HG02571 (cell line): ENCODE measurements around the gene MAP3K10.
"Not testable (repeated sequence)": the region's sequence is repeated elsewhere in the genome, so short reads cannot be mapped to it uniquely, and the experiment has no call there.

Source experiments
- ATAC-seq: cut with Tn5 transposase; IDR thresholded peaks from one replicate; pipeline ENCODE4 v1.9.1; 2021; ENCODE audit warnings: mild to moderate bottlenecking, moderate library complexity; ENCODE audit not compliant: unreplicated experiment

Gene MAP3K10

DNA sequence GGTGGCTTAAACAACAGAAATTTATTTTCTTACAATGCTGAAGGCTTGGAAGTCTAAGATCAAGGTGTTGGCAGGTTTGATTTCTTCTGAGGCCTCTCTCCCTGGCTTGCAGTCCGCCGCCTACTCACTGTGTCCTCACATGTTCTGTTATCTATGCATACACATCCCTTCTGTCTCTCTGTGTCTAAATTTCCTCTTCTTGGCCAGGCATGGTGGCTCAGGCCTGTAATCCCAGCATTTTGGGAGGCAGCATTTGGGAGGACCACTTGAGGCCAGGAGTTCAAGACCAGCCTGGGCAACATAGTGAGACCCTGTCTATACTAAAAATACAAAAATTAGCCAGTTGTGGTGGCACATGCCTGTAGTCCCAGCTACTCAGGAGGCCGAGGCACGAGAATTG lies 19.9 kb upstream of the MAP3K10 start:
- ATAC-seq, result not testable (repeated sequence)

DNA sequence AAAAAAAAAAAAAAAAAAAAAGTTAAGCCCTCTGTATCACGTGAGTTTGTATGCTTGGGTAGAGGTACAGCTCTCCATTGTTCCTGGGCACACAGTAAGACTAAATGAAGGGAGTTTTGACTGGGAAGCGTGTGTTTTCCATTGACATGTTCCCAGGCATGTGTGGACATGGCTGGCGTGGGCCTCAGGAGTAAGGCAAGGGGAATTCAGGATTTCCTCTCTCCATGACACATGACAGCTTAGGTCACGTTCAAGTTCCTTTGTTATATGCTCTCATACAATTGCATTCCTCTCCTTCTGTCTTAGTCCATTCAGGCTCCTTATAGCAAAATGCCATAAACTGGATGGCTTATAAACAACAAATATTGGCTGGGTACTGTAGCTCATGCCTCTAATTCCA lies 17.1 kb upstream of the MAP3K10 start:
- no peak for ATAC-seq

DNA sequence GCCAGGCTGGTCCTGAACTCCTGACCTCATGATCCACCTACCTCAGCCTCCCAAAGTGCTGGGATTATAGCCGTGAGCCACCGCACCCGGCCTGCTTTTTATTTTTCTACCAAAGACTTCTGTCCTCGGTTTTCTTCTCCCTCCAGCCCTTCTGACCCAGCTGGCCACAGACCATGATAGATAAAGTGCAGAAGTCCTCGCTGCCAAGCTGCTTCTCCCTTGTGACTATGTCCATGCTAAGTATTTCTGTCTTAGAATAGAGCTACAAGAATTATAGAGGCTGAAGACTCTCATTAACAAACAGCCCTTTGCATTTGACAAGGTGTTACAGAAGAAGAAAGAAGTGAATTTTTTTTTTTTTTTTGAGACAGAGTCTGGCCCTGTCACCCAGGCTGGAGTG lies 15.4 kb upstream of the MAP3K10 start:
- ATAC-seq, result no peak

DNA sequence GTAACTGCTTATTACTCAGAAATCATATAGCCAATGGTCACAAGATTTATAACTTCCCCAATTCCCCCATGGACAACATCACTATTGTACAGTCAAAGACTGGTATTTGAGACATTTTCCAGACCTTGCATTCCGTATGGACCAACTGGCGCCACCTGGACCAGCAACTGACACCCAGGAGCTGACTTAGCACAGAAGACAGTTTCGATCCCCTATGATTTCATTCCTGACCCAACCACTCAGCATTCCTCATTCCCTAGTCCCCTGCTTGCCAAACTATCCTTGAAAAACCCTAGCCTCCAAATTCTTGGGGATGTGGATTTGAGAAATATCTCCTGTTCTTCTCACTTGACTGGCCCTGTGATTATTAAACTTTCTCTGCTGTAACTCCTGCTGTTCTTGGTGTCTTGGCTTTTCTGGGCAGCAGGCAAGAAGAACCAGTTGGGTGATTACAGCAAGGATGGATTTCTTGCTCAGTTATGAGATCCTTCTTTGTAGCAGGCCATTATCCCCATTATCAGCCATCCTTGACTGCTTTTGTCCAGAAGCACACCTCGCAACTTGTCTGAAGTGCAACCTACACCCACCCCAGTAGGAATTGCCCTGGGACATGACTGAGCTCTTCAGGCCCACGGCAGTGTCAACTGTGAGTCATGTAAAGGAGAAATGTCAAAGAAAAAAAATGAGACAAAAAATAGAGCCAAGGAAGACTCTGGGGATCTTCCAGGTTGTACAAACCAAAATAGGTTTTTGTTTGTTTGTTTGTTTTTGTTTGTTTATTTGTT lies 13.7 kb upstream of the MAP3K10 start:
- no peak for ATAC-seq

DNA sequence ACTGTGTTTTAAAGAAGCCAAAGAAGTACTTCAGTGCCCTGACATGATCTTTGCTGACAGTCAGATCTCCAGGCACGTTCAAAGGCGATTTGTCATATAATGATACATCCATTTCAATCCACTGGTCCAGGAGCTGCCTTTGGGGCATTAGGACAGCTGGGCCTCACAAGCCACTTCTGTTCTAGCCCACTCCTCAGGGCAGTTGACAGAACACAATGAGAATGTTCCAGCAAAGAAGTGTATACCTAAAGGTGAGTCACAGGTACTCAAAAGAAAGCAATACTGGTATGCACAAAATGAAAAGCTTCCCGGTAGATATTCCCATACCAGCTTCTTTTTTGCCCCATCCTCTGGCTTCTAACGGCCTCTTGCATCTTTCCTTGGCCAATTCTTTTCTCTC lies 12.5 kb upstream of the MAP3K10 start:
- ATAC-seq, result no peak

DNA sequence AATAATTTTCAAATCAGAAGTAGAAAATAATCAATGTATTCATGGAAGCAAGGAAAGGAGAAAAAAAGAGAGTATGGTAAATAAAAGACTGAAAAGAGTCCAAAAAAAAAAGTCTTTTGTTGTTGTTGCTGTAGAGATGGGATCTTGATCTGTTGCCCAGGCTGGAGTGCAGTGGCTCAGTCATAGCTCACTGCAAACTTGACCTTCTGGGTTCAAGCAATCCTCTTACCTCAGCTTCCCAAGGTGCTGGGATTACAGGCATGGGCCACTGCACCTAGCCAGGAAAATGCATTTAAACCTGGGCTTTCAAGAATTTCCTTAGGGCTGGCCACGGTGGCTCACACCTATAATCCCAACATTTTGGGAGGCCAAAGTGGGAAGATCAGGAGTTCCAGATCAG lies 7.0 kb upstream of the MAP3K10 start:
- ATAC-seq, result no peak

DNA sequence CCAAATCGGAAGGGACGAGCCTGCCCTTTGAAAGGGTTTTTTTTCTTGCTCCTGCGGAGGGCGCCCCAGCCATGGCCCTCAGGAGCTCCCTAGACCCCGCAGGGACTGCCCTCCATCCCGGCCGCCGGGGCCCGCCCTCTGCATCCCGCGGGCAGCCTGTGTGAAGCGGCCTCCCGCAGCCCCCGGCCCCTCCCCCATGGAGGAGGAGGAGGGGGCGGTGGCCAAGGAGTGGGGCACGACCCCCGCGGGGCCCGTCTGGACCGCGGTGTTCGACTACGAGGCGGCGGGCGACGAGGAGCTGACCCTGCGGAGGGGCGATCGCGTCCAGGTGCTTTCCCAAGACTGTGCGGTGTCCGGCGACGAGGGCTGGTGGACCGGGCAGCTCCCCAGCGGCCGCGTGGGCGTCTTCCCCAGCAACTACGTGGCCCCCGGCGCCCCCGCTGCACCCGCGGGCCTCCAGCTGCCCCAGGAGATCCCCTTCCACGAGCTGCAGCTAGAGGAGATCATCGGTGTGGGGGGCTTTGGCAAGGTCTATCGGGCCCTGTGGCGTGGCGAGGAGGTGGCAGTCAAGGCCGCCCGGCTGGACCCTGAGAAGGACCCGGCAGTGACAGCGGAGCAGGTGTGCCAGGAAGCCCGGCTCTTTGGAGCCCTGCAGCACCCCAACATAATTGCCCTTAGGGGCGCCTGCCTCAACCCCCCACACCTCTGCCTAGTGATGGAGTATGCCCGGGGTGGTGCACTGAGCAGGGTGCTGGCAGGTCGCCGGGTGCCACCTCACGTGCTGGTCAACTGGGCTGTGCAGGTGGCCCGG lies 815 bp downstream of the MAP3K10 start:
- peak; percentile 9 for ATAC-seq

DNA sequence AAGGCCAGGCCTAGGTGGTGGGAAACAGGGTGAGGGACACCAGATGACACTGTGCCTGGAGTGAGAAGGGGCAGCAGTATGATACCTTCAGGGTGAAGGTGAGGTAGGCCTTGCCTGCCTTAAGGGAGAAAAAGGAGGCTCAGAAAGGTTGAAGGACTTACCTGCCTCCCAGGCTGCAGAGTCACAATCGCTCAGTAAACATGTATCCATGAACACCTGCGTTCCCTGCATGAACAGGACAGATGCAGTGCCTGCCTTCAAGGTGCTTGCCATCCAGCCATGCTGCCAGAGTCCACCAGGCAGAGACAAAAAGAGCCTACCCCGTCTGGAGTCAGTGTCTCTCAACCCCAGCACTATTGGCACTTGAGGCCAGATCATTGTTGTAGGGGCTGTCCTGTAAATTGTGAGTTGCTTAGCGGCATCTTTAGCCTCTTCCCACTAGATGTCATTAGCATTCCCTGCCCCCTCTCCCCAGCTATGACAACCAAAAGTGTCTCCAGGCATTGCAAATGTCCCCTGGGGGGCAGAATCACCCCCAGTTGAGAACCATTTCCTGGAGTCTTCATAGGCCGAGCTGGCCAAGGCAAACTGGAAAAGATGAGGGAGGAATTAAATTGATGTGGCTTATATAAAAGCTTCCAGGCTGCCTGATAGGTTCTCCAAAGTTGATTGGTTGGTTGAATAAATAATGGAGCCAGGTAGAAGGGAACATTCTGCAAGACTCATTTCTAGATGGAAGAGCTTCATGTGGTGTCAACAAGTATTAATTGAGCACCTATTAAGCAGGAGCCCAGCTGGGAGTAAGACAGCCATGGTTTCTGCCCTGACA lies 1.7 kb downstream of the MAP3K10 start:
- ATAC-seq, result no peak

DNA sequence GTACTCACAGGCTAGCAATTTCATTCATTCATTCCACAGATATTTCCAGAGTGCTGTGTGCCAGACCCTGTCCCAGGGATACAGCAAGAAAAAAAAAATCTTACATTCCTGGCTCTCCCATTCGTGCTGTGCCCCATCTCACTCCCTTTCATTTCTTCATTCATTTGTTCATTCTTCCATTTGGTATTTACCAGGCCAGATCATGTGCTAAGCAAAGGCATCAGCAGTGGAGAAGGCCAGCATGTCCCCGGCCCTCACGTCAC lies 2.3 kb downstream of the MAP3K10 start:
- no peak for ATAC-seq

DNA sequence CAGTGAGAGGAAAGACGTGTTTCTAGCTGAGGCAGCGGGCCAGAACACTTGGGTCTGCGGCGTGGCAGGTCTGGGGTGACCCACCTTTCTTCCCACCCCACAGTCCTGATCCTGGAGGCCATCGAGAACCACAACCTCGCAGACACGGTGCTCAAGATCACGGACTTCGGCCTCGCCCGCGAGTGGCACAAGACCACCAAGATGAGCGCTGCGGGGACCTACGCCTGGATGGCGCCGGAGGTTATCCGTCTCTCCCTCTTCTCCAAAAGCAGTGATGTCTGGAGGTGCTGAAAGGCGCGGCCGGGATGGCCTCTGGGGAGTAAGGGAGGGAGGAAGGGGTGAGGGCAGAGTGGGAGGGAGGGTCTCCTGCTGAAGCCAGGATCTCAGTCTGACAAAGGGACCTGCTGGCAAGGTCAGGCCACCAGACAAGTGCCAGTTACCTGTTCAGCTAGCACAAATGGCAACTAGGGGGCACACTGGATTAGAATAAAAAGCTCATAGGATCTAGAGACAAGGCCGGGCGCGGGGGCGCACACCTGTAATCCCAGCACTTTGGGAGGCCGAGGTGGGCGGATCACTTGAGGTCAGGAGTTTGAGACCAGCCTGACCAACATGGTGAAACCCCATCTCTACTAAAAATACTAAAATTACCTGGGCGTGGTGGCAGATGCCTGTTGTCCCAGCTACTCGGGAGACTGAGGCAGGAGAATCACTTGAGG lies 7.2 kb downstream of the MAP3K10 start:
- no peak for ATAC-seq

DNA sequence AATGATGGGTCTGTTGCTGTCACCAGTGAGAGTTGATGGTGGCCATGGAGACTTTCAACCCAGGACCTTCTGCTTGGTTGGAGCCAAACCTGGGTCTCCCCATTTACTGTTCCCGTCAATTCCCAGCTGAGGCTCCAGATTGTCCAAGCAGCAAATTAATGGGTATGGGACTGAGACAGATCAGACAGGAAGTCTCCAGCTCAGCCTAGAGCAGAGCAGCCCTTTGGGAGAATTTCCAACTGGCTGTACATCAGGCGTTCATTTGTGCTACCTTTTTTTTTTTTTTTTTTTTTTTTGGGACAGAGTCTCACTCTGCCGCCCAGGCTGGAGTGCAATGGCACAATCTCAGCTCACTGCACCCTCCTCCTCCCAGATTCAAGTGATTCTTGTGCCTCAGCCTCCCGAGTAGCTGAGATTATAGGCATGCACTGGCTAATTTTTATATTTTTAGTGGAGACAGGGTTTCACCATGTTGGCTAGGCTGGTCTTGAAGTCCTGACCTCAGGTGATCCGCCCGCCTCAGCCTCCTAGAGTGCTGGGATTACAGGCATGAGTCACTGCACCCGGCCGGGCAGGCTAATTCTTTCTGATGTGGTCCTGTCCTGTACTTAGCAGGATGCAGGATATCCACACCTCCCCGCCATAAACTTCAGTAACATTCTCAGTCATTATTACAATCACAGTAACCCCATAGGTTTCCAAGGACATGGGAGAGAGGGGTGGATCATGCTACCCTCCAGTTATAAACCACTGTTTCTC lies 9.3 kb downstream of the MAP3K10 start:
- ATAC-seq, result no peak

DNA sequence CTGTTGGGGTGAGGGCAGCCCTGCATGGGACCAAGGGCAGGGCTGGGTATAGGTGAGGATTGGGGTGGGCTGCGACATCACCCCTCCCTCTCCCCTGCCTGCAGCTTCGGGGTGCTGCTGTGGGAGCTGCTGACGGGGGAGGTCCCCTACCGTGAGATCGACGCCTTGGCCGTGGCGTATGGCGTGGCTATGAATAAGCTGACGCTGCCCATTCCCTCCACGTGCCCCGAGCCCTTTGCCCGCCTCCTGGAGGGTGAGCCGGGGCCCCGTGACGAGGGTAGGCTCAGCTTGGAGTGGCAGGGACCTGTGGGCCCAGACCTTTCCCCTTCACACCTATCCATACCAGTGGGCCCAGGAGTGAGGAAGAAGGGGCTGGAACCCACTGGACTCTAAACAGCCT lies 13.2 kb downstream of the MAP3K10 start:
- ATAC-seq, result no peak

DNA sequence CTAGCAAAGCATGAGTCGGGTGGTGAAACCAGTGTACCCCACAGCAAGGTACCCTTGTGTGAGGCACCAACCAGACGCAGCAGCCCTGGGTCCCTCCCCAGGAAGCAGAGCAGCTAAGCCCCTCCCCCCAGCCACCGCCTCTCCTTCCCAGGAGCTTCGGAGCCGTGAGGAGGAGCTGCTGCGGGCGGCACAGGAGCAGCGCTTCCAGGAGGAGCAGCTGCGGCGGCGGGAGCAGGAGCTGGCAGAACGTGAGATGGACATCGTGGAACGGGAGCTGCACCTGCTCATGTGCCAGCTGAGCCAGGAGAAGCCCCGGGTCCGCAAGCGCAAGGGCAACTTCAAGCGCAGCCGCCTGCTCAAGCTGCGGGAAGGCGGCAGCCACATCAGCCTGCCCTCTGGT lies 14.5 kb downstream of the MAP3K10 start:
- no peak for ATAC-seq

DNA sequence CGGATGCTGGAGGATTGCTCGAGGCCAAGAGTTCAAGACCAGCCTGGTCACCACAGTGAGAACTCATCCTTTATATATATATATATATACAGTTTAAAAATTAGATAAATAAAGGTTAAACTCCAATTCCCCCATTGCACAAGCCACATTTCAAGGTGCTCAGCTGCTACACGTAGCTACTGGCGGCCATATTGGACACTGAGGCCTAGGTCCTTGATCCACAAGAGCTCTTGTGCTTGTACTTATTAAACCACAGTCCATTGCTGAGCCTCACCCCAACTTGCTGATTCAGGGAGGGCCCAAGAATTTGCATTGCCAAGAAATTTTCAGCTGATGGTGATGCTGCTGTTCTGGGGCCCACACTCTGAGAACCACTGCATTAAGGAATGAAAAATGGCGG lies 17.4 kb downstream of the MAP3K10 start:
- no peak for ATAC-seq

DNA sequence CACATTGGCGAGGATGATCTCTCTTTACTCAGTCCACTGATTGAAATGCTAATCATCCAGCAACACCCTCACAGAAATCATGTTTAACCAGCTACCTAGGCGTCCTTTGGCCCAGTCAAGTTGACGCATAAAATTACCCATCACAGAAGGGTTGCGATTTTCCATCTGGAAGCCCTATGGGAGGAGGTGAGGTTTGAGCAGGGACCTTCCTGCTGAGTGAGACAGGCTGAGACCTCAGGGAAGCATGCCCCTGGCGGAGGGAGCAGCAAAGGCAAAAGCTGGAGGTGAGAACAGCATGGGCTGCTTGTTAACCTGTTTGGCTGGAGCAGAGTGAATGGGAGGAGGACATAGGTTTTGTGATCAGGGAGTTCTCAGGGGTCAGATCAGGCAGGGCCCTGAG lies 19.7 kb downstream of the MAP3K10 start:
- no peak for ATAC-seq

DNA sequence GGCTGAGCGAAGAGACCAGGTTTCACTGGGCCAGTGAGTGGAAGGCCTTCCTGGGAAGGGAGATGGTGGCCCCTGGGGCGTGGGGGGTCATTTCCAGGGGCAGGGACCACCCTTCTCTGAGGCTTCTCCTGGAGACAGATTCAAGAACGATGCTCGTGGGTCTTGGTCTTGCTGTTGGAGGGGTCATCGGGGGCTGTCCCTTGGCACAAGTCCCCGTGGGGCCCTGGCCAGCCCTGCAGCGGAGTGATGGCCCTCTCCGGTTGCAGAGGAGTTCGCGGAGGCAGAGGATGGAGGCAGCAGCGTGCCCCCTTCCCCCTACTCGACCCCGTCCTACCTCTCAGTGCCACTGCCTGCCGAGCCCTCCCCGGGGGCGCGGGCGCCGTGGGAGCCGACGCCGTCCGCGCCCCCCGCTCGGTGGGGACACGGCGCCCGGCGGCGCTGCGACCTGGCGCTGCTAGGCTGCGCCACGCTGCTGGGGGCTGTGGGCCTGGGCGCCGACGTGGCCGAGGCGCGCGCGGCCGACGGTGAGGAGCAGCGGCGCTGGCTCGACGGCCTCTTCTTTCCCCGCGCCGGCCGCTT lies 22.1 kb downstream of the MAP3K10 start:
- ATAC-seq, result no peak

DNA sequence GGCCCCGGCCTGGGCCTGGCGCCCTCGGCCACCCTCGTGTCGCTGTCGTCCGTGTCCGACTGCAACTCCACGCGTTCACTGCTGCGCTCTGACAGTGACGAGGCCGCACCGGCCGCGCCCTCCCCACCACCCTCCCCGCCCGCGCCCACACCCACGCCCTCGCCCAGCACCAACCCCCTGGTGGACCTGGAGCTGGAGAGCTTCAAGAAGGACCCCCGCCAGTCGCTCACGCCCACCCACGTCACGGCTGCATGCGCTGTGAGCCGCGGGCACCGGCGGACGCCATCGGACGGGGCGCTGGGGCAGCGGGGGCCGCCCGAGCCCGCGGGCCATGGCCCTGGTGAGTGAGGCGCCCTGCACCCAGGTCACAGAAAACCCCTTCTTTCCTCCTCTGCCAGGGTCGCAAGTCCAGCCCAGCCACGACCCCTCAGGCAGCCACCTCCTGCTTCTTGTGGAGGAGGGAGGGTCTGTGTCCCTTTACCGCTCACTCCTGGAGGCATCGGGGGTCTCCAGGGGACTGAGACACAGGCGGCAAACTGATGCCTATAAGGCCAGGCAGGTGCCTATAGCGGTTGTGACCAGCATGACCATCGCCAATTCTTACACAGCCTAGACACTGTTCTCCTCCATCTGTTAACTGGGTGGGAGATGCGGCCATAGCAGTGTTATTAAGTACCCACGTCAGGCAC lies 22.8 kb downstream of the MAP3K10 start:
- ATAC-seq, result no peak

DNA sequence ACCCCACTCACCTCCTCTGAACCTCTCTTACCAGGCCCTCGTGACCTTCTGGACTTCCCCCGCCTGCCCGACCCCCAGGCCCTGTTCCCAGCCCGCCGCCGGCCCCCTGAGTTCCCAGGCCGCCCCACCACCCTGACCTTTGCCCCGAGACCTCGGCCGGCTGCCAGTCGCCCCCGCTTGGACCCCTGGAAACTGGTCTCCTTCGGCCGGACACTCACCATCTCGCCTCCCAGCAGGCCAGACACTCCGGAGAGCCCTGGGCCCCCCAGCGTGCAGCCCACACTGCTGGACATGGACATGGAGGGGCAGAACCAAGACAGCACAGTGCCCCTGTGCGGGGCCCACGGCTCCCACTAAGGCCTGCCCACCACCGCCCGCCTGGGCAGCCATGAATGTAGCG lies 23.7 kb downstream of the MAP3K10 start:
- no peak for ATAC-seq

DNA sequence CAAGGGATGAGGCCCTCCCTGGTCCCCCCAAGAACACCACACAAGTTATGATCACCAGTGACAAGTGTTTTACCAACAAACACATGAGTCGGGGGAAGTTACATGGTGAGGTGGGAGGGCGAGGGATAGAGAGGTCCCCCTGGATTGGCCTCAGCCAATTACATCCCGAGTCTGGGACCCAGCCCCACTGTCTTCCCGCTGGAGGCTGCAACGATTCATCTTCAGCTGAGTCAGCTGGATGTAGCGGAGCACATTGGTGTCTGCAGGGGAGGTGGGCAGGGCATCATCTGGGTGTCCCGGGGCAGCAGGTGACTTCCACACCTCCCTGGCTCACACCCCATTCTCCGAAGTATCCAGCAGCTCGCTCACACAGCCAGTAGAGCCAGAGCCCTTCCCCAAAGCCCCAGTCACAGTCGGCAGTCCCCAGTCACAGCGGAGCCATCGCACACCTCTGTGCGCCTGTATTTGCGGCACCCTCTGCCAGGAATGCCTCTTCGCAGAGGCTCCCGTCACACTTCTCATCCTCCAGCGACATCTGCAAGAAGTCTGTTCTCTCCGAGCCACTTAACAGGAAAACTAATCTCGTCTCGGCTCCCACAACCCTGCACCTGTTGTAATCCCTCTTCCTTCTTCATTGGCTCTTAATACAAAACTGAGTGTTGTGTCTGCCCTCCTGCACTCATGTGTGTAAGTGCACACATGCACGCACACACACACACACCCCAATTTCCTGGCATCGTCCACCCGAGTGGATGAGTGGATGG lies 25.0 kb downstream of the MAP3K10 start:
- ATAC-seq, result no peak
